Measurements from ENCODE around the gene CCDC121.

CCDC121 gene, protein sequence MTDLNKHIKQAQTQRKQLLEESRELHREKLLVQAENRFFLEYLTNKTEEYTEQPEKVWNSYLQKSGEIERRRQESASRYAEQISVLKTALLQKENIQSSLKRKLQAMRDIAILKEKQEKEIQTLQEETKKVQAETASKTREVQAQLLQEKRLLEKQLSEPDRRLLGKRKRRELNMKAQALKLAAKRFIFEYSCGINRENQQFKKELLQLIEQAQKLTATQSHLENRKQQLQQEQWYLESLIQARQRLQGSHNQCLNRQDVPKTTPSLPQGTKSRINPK

GRCh38 chr2:27628767-27629709 lies at the start of gene CCDC121, which contains the start of gene GPN1:
TSS of gene CCDC121 (minus strand) at chr2:27629012. CDS start at chr2:27627799, 1,213 bp downstream.
TSS of gene GPN1 (plus strand) at chr2:27629050. CDS start at chr2:27629059, 9 bp downstream.
- DNase-seq (ENCODE audit: low spot score): peak; percentile 96

- no peak for DNase-seq (ENCODE audit: low spot score)
Observed at GRCh38 chr2:27672723-27673486, 44.1 kb upstream of the CCDC121 start.

GRCh38 chr2:27671235-27671634 lies 42.4 kb upstream of the CCDC121 start:
- DNase-seq (ENCODE audit: low spot score): no peak

DNA sequence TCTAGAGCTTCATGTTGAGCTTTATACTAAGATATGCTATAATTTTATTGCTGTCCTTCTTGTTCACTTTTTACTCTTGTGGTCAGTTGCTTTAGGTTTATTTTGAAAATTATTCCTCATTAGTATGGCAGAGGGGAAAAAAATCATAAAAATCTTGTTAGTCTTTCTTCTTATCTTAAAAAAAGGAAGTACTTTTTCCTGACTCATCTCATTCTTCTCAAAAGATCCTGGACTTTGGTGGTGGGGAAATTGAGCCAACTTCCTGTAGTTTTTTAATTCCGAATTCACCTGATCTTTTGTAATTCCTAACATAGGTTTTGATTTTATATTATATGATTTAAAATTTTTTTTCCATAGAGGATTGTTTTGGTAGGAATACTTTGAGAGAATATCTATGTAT lies 38.6 kb upstream of the CCDC121 start:
- DNase-seq (ENCODE audit: low spot score): no peak

GRCh38 chr2:27664622-27665363 lies 36.0 kb upstream of the CCDC121 start:
- DNase-seq (ENCODE audit: low spot score): no peak

DNA sequence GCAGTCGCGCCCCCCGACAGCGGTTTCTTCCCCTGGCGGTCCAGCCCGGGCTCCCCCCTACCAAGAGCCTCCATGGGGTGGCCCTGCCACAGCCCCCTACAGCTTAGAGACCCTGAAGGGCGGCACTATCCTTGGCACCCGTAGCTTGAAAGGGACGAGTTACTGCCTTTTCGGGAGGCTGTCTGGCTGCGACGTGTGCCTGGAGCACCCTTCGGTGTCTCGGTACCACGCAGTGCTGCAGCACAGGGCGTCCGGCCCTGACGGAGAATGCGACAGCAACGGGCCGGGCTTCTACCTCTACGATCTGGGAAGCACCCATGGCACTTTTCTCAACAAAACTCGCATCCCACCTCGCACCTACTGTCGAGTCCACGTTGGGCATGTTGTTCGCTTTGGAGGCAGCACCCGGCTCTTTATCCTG lies 35.4 kb upstream of the CCDC121 start:
- DNase-seq (ENCODE audit: low spot score): no peak

GRCh38 chr2:27663285-27664153 lies 34.7 kb upstream of the CCDC121 start, which contains the start of the genes SLC4A1AP and SUPT7L:
TSS of gene SLC4A1AP (plus strand) at chr2:27663889. CDS start at chr2:27663915, 26 bp downstream.
TSS of gene SUPT7L (minus strand) at chr2:27663614. CDS start at chr2:27662192, 1,422 bp downstream.
- DNase-seq (ENCODE audit: low spot score): peak; percentile 88

DNA sequence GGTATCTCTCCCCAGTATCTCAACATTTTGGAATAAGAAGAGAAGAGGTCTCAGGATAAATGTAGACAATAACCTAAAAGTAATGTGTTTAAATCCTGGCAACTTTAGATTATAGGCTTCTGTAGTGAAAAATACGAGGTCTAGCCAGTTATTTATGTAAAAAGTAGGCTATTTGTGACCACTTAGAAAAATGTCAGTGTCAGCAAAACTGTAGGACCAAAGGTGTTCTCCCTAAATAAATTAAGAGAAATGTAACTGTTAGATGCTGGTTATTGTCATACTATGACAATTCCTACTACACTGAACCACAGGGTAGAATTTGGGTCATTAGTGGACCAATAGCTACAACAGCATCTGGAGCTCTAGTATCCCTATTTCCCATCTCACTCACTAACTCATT lies 32.6 kb upstream of the CCDC121 start:
- no peak for DNase-seq (ENCODE audit: low spot score)

DNA sequence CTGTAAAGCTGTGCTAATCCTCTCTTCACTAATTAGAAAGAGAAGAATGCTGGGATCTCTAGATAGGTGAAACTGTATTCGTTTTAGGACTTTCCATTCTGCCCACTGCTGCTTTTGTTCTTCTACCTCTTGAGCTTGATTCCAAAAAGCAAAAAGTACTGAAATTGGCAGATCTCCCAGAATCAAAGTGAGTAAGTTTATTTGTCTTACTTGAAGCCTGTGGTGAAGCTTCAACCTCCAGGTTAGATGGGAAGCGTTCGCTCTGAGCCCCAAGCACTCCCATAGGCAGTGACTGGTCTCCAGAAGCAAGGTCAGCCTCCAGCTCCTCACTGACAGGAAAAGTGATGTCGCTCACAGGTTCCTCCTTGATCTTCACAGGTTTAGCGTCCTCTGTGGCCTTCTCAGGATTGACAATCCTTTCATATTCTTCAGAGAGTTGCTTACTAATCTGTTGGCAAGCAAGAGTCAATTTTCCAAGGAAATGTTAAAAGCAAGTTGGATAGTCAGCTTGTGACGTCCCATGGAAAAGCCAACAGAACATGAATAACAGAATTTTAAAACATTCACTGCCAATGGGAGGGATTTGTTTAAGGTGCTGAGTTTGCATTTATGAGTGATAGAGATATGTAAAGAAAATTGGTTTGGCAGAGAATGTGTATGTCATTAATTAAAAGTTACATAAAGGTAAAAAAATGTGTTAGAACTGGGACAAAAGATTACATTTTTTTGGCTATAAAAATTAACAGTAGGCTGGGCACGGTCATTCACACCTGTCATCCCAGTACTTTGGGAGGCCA lies 26.5 kb upstream of the CCDC121 start:
- no peak for DNase-seq (ENCODE audit: low spot score)

DNA sequence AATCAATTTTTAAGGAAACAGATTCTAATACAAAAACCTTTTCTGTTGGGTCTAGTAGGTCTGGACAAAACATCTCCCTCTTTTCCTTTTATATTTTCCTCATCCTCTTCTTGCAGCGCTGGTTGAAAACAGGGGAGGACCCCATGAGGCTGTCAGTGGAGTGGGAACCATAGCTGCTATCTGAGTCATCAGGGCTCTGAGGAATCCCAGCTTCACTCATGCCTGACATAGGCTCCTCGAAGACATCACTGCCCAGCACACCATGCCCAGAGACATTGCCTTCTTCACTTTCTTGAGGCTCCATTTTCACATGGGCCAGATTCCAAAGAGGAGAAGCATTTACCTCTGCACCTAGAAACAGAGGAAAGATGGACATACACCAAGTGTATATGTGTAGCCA lies 24.6 kb upstream of the CCDC121 start:
- no peak for DNase-seq (ENCODE audit: low spot score)

GRCh38 chr2:27652790-27653189 lies 24.0 kb upstream of the CCDC121 start:
- no peak for DNase-seq (ENCODE audit: low spot score)

- no peak for DNase-seq (ENCODE audit: low spot score)
Observed at GRCh38 chr2:27652341-27652740, 23.5 kb upstream of the CCDC121 start.

DNA sequence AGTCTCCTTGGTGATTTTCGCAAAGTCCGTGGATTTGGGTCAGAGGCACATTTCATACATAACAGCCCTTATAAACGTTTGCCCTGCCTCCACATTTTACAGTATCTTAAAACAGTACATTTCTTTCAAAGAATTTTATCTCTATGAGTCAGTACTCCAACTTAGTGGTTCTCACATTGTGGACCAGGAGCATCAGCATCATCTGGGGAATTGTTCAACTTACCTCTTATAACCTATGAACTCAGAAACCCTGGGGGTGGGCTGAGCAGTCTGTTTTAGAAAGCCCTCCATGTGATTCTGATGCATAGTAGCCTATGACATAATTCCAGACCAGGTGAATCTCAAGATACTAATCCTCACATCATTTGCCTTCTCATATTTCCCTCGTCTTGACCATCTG lies 22.2 kb upstream of the CCDC121 start:
- DNase-seq (ENCODE audit: low spot score): no peak

GRCh38 chr2:27647737-27648136 lies 18.9 kb upstream of the CCDC121 start:
- DNase-seq (ENCODE audit: low spot score): no peak

DNA sequence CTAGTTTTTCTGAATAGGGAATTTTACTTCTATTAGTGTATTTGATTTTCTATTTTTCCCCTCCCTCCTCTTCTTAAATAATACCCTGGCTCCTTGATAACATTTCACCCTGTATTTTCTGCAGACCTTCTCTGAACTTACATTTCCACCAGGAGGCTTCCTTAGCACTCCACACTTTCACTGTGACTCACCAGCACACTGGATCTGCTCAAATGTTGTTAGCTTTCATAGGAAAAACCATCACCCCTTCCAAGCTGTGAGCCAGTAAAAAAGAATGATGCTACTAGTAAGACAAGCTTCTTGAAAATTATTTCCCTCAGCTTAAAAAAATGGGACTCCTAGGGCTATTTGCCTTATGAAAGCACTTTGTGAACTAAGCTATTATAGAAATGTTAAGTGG lies 18.5 kb upstream of the CCDC121 start:
- no peak for DNase-seq (ENCODE audit: low spot score)

GRCh38 chr2:27645197-27645596 lies 16.4 kb upstream of the CCDC121 start:
- DNase-seq (ENCODE audit: low spot score): no peak

GRCh38 chr2:27640722-27641245 lies 12.0 kb upstream of the CCDC121 start:
- no peak for DNase-seq (ENCODE audit: low spot score)

GRCh38 chr2:27638709-27639108 lies 9.9 kb upstream of the CCDC121 start:
- no peak for DNase-seq (ENCODE audit: low spot score)

DNA sequence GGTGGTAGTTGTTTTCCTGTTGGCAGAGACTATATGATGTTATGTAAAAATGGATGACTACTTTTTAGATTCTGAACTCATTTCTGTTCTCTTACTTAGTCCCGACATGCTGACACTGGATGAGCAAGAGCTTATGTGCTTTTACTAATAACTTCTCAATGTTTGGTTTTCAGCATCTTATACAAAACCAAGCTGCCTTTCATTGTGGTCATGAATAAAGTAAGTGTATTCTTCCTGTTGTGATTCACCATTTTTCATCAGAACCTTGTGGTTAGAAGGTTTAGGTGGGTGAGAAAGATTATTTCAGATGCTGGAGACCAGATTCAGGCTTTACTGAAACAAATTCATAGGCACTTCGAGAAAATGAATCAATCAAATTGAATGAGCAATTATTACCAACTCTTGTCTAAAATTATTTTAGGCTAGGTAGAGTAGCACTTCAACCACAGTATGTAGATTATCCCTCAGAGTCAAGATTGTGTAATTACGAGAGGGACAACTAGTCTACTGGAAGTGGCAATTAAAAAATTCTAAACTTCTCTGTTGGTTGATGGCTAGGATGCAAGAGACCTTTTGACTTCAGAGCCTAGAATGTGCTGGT lies 9.3 kb upstream of the CCDC121 start:
- no peak for DNase-seq (ENCODE audit: low spot score)
